Astrocyte (in vitro differentiated cells and primary cell): ENCODE measurements around the gene KIF4B.

ENCODE experiments used
- EZH2 ChIP-seq: IDR thresholded peaks from 2 replicates; pipeline ENCODE4 v1.6.1; 2012; ENCODE audit warnings: mild to moderate bottlenecking, low read length, inconsistent platforms; ENCODE audit not compliant: insufficient read depth
- TF ChIP-seq, protein P1 (sequence below): IDR thresholded peaks from 2 replicates; pipeline ENCODE4 v1.5.1; 2011; ENCODE audit warnings: low read depth, mild to moderate bottlenecking, inconsistent platforms, low read length, moderate library complexity; ENCODE audit not compliant: insufficient read depth

GRCh38 chr5:155025895-155026294 is 12.3 kb downstream of the KIF4B start:
- TF ChIP-seq, protein P1, sequence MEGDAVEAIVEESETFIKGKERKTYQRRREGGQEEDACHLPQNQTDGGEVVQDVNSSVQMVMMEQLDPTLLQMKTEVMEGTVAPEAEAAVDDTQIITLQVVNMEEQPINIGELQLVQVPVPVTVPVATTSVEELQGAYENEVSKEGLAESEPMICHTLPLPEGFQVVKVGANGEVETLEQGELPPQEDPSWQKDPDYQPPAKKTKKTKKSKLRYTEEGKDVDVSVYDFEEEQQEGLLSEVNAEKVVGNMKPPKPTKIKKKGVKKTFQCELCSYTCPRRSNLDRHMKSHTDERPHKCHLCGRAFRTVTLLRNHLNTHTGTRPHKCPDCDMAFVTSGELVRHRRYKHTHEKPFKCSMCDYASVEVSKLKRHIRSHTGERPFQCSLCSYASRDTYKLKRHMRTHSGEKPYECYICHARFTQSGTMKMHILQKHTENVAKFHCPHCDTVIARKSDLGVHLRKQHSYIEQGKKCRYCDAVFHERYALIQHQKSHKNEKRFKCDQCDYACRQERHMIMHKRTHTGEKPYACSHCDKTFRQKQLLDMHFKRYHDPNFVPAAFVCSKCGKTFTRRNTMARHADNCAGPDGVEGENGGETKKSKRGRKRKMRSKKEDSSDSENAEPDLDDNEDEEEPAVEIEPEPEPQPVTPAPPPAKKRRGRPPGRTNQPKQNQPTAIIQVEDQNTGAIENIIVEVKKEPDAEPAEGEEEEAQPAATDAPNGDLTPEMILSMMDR, result no peak
- TF ChIP-seq EZH2, result no peak
